D721Med (cell line): ENCODE results near the gene PNMT.
A peak's percentile ranks its signal among the peaks of the same experiment; 100 is the strongest.

Experiments used
- DNase-seq: peaks from one replicate; pipeline ENCODE4 v3.0.0; 2011; ENCODE audit warnings: low spot score; ENCODE audit not compliant: insufficient read length
- FAIRE-seq: peaks from 2 replicates; lab custom pipeline; 2011; peaks lifted over from hg19 to GRCh38; lab: Jason Lieb, UNC
- TF ChIP-seq, protein P1 (sequence below): IDR thresholded peaks from 2 replicates; pipeline ENCODE4 v1.5.1; 2012; ENCODE audit warnings: mild to moderate bottlenecking, control low read depth; ENCODE audit not compliant: insufficient read depth; ENCODE audit errors: missing control alignments

Gene PNMT

DNA sequence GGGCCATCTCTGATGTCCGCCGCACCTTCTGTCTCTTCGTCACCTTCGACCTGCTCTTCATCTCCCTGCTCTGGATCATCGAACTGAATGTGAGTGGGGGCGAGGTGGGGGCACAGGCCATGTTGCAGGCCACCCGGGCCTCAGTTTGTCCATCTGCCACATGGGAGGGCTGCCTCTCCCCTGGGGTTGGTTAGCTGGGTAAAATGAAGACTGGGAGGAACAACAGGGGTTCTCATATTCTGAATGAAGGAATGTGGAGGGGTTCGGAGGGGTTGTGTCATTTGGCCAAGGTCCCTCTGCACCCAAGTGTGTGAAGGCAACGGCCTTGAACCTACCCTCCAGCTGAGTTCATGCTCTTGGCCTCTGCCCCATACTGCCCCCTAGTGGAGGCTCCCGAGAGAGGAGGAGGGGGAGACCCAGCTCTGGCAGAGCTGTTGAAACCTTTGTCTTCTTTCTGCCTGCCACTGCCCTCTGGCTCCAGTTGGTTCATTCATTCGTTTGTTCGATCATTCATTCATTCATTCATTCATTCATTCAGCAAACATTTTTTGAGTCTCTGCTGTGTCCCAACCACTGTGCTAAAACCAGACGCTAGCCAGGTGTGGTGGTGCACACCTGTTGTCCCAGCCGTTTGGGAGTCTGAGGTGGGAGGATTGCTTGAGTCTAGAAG, 14.5 kb upstream of the PNMT start:
- FAIRE-seq = no peak
- peak; percentile 93 for DNase-seq
- TF ChIP-seq, protein P1, sequence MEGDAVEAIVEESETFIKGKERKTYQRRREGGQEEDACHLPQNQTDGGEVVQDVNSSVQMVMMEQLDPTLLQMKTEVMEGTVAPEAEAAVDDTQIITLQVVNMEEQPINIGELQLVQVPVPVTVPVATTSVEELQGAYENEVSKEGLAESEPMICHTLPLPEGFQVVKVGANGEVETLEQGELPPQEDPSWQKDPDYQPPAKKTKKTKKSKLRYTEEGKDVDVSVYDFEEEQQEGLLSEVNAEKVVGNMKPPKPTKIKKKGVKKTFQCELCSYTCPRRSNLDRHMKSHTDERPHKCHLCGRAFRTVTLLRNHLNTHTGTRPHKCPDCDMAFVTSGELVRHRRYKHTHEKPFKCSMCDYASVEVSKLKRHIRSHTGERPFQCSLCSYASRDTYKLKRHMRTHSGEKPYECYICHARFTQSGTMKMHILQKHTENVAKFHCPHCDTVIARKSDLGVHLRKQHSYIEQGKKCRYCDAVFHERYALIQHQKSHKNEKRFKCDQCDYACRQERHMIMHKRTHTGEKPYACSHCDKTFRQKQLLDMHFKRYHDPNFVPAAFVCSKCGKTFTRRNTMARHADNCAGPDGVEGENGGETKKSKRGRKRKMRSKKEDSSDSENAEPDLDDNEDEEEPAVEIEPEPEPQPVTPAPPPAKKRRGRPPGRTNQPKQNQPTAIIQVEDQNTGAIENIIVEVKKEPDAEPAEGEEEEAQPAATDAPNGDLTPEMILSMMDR = peak; percentile 87

DNA sequence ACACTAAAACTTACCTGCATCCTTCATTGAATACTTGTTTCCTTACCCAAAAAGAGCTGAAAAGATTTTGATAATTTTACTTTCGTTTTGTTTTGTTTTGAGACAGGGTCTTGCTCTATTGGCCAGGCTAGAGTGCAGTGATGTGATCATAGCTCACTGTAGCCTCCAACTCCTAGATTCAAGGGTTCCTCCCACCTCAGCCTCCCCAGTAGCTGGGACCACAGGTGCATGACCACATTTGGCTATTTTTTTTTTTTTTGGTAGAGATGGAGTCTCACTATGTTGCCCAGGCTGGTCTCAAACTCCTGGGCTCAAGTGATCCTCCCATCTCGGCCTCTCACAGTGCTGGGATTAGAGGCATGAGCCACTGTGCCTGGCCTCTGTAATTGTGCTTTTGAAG, 13.1 kb upstream of the PNMT start:
- TF ChIP-seq, protein P1 = no peak
- no peak for DNase-seq
- FAIRE-seq = no peak

DNA sequence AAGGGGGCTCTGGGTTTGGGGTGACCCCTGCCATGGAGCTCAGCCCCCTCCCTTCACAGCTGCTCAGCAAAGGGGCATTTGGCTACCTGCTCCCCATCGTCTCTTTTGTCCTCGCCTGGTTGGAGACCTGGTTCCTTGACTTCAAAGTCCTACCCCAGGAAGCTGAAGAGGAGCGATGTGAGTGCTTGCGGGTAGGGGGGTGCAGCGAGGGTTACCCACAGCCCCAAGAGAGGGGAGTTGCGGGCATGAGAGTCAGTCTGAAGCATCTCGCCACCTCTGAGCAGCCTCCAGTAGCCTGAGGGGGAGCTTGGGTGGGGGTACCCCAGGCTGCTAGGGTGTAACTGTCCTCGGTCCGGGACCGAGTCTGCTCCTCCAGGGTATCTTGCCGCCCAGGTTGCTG, 9.9 kb upstream of the PNMT start:
- TF ChIP-seq, protein P1 = no peak
- DNase-seq (no peak), FAIRE-seq (no peak)

DNA sequence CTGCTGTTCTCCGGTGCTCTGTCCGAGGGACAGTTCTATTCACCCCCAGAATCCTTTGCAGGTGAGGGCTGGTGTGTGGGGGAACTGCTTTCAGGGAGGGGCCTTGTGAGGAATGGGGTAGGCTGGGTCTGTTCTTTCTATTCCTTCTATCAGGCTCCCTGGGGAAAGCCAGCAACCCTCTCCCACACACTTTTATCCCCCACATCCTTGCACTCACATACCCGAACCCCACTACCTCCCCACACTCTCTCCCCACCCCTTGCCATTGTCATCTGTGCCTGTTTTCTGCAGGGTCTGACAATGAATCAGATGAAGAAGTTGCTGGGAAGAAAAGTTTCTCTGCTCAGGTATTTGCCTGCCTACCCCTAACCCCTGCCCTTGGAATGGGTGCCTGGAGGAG, 9.5 kb upstream of the PNMT start:
- no peak for FAIRE-seq

DNA sequence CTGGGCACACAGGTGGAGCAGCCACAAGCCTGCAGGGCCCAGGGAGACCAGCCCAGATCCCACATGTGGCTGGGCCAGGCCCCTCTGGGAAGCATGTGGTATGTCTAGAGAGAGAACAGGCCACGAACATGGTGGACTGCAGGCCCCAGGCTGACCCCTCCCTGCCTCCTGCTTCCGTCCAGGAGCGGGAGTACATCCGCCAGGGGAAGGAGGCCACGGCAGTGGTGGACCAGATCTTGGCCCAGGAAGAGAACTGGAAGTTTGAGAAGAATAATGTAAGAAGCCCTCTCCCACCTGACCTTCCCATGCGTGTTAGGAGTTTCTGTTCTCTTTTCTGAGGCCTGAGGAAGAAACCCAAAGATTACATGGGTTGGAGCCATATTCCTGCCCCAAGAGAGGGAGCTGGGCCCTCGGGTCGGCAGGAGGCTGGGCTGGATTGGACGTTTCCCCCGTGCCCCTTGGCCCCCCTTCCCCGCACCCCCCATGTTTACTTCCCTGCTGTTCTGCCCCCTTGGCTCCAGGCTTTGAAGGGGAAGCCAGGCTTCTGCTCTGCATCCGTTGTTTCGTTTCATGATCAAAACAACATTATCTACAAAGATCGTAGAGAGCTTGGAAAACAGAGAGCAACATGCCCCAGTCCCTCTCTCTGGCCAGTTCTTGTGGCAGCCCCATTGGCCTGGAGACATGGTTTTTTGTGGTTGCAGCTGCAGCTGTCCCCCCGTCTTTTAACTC, 8.8 kb upstream of the PNMT start:
- no peak for FAIRE-seq
- TF ChIP-seq, protein P1 = no peak
- DNase-seq = no peak

More for the DNA sequence above, 9.5 kb upstream of the PNMT start:
- DNase-seq = no peak
- TF ChIP-seq, protein P1 = no peak

DNA sequence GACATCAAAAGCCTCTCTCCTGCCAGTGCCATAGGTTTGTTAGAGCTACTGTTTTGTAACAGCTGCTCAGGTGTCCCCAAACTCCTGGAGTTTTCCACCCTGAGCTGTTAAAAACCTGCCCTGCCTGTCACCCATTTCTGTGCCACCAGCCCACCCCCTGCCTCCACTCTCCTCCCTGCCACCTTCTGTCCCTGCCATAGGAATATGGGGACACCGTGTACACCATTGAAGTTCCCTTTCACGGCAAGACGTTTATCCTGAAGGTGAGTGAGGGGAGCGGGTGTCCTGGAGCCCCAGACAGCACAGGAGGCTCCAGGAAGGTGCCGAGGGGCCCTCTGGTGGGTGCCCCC, 8.3 kb upstream of the PNMT start:
- FAIRE-seq (no peak), DNase-seq (no peak)
- TF ChIP-seq, protein P1 = no peak
